Activated naive CD4-positive, alpha-beta T cell treated with anti-CD3 and anti-CD28 coated beads, Interleukin-2, amount 50 U/mL, for 72 hours (primary cell): Measurements from ENCODE around the gene UBE3A. TPM values are rescaled to one million over a fixed set of nuclear protein-coding genes. Genes with fewer than 3 reads are reported as not detected.

Source experiments
- ATAC-seq, 2 donors: fragments of 150-1000 bp; cut with Tn5 transposase; 2 replicates each; pipeline ENCODE4 v1.10.0; 2021; ENCODE audit warnings: mild to moderate bottlenecking in 2 of 2, moderate library complexity in 2 of 2
- DNase-seq, 2 donors: peaks; one replicate each; pipeline ENCODE4 v3.0.0; 2021 to 2022; ENCODE audit warnings: low spot score in 2 of 2
- H3K27ac Mint-ChIP-seq, 2 donors: one replicate each; pipeline ENCODE4 v1.8.0; 2022; ENCODE audit warnings: mild to moderate bottlenecking in 2 of 2, mixed read lengths in 2 of 2
- H3K36me3 Mint-ChIP-seq, 2 donors: one replicate each; pipeline ENCODE4 v1.8.0; 2022; ENCODE audit warnings: mixed read lengths in 2 of 2
- H3K9me3 Mint-ChIP-seq, 2 donors: one replicate each; pipeline ENCODE4 v1.8.0; 2022; ENCODE audit warnings: mixed read lengths in 2 of 2
- total RNA-seq, 2 donors: library from RNA; stranded (reverse); gene quantifications; one replicate each; pipeline ENCODE4 v1.2.3, GENCODE V29; 2022

UBE3A gene
- total RNA-seq, 2 donors from 2014 or later: 91.7 to 91.8 TPM

DNA sequence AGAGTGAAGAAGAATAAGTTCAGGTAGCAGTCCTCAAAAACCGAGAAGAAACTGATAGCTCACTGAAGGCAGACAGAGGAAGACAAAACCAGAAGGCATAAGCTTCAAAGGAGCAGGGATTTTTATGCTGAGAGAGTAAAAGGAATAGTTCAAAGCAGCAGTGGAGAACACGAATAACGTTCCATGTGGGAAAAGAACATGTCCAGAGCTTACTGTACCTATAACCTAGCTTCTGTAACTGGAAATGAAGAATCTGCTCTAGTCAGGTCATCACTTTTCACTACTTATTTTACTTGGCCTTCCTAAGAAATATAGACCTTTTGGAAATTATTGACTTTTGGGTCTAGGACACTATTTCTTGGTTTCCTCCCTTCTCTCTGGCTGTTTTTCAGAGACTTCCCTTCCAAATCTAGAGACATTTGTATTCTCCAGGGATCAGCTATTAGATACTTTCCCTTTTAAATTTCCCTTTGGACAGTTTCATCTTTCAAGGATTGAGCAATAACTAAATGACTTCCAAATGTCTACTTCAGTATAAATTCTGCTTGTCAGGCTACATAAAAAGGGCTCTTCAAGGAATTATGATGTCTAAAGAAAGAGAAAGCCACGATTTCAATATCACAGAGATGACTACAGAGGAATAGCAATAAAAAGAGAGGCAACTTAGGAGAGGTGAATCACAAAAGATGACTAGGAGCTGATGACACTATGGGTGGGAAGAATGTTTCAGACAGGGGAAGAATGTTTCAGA, 46.7 kb downstream of the UBE3A start:
- DNase-seq: no peak
- Mint-ChIP-seq H3K27ac (no peak overlapping the region), H3K36me3 (peaks cover 26 to 62% of the 10 kb centered on the region in 2 donors), H3K9me3 (peaks cover 8 to 14% of the 10 kb centered on the region in 2 donors)
- peak; percentile 60 to 78 for ATAC-seq

DNA sequence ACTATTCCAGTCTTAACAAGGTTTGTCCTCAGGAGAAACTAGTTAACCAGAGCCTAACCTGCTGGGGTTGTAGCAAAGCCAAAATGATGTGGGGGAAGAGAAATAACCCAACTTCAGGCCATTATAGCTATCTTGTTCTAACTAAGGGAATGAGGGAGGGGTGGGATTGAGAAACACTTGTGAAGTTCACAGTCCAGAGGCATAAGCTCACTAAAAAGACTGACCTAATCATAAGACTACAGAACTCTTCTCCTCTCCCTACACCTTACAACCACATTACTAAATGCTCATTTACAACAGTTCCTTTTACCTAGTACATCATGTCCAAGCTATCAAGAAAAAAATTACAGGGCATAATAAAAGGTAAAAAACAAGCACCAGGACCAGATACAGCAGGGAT, 52.8 kb downstream of the UBE3A start:
- Mint-ChIP-seq H3K27ac (no peak overlapping the region), H3K36me3 (peaks cover 65 to 88% of the 10 kb centered on the region in 2 donors), H3K9me3 (peaks cover 29 to 30% of the 10 kb centered on the region in 2 donors)
- ATAC-seq: no peak
- DNase-seq: no peak

DNA sequence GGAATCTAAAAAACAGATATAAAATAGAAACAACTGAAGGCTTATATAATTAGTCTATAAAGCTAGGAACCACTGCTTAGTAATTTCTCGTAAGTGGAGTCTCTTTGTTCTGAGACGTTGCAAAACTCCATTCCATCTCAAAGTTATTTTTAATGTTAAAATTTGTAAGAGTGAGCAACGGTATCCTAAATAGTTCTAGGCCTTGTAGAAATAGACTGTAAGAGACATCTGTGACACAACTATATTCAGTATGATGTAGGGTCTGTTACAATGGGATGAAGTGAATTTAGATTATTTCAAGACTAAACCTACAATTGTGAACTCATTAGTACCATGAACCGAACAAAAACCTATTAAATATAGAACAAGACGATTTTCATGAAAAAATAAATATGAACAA, 57.2 kb downstream of the UBE3A start:
- DNase-seq (no peak), ATAC-seq (no peak)
- Mint-ChIP-seq H3K9me3 (peaks cover 17 to 27% of the 10 kb centered on the region in 2 donors), H3K27ac (no peak overlapping the region), H3K36me3 (peaks cover 40 to 88% of the 10 kb centered on the region in 2 donors)

DNA sequence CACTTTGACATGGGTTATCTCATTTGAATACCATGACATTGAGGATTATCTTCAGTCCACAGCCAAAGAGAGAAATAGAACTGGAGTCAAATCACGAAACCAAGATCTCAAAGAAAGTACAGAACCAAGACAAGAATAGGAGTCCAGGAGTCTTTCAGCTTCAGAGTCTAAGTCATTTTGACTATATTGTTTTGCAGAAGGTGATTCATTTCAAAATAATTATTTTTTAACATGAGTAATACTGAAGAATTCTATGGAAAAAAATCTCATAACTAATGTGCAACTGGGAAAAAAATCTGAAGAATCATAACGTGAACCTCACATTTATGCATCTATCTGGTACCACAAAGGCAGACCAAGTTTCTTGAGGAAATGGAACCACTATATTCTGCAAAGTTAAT, 60.3 kb downstream of the UBE3A start:
- H3K27ac Mint-ChIP-seq: no peak overlapping the region
- H3K9me3 Mint-ChIP-seq: peaks cover 8 to 11% of the 10 kb centered on the region in 2 donors
- peaks cover 26 to 80% of the 10 kb centered on the region in 2 donors for H3K36me3 Mint-ChIP-seq
- DNase-seq: no peak
- ATAC-seq: peak; percentile 34 to 92

DNA sequence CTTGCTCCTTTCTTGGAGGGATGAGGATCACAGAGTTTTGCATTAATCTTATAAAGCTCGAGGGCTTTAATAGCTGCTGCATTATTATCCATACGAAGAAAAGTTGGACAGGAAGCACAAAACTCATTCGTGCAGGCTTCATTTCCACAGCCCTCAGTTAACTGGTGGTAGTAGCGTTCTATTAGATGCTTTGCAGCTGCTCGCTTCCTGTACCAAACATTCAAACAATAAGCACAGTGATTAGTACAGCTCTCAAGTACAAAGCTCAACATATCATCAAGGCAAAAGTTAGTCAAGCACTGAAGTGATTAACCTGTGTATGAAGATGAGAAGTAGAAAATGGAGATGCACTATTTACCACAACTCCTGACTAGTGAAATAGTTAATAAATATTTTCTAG, 63.3 kb downstream of the UBE3A start:
- peaks cover 2 to 14% of the 10 kb centered on the region in 2 donors for H3K9me3 Mint-ChIP-seq
- DNase-seq: no peak
- ATAC-seq: no peak
- peaks cover 34 to 79% of the 10 kb centered on the region in 2 donors for H3K36me3 Mint-ChIP-seq
- no peak overlapping the region for H3K27ac Mint-ChIP-seq

DNA sequence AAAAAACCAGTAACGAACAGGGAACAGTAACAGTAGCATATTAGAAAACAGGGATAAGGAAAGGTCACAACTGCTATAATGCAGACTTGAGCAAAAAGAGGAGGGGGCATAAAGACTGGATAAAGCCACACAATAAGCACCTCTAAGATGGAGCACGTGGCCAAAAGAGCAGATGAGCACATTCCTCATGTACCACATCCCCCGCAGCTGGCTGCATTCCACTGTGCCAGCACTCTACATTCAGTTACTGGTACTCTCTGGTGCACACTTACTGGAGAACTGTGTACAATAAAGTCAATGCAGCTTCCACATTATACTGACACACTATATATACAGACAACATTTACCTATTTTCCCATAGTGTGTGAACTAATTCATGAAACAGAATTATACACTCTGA, 64.7 kb downstream of the UBE3A start:
- no peak overlapping the region for H3K27ac Mint-ChIP-seq
- ATAC-seq: no peak
- peaks cover 2 to 8% of the 10 kb centered on the region in 2 donors for H3K9me3 Mint-ChIP-seq
- DNase-seq: no peak
- H3K36me3 Mint-ChIP-seq: peaks cover 43 to 79% of the 10 kb centered on the region in 2 donors

DNA sequence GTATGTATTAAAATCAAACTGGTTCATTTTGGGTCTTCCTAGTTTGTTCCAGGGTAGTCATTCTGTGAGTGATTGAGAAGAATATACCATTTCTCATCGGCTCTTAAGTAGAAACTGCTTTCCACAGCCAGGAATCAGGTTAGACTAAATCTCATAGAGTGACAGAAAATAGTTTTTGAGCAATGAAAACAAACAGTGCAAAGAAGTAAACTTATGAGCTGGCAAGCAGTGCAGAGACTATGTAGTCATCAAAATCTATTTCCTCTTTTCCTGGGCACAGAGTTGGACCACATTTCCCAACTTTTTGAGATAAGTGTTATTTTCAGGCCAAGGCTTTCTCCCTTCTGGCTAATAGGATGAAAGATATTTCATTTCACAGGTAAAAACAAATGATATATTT, 66.5 kb downstream of the UBE3A start:
- DNase-seq: no peak
- Mint-ChIP-seq H3K27ac (no peak overlapping the region), H3K36me3 (peaks cover 43 to 71% of the 10 kb centered on the region in 2 donors), H3K9me3 (peaks cover 2 to 8% of the 10 kb centered on the region in 2 donors)
- no peak for ATAC-seq

DNA sequence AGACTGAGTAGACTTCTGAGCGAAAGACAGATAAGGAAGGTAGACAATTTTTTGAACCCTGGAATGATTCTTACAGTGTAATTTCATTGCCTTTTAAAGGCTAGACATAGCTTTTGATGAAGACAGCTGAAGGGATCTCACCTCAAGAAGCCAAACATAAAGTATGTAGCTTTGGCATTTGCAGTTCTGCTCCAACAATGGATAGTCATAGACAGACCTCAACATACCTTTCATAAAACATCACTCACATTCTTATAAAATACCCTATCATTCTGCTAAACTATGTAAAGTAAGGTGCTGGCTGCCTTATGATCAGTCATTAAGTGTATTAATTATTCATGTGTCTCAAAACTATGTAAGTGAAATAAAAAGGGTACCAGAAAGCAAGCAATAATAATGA, 70.0 kb downstream of the UBE3A start:
- H3K9me3 Mint-ChIP-seq: peaks cover 2 to 8% of the 10 kb centered on the region in 2 donors
- peaks cover 34 to 51% of the 10 kb centered on the region in 2 donors for H3K36me3 Mint-ChIP-seq
- ATAC-seq: no peak
- no peak overlapping the region for H3K27ac Mint-ChIP-seq
- DNase-seq: no peak

DNA sequence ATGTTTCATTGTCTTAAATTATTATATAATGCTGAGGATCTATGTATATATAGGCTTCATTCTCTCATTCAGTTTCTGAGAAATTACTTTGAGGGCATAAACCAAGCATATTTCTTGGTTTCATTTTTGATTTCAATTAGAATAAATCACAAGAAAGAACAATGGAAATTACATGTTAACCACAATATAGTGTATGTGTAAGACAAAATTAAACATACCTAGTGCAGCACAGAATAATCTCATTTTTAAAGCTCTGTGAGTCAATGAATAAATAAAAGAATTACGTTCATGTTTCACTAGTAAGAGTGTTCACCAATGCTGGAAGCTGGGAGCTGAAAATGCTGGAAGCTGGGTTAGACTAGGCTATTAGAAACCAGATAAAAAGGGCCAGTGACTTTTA, 72.8 kb downstream of the UBE3A start:
- DNase-seq (no peak), ATAC-seq (peak in 1 of 2 donors; percentile 83)
- H3K27ac Mint-ChIP-seq: no peak overlapping the region
- H3K9me3 Mint-ChIP-seq: peaks cover 2 to 4% of the 10 kb centered on the region in 2 donors
- H3K36me3 Mint-ChIP-seq: peaks cover 14 to 40% of the 10 kb centered on the region in 2 donors

DNA sequence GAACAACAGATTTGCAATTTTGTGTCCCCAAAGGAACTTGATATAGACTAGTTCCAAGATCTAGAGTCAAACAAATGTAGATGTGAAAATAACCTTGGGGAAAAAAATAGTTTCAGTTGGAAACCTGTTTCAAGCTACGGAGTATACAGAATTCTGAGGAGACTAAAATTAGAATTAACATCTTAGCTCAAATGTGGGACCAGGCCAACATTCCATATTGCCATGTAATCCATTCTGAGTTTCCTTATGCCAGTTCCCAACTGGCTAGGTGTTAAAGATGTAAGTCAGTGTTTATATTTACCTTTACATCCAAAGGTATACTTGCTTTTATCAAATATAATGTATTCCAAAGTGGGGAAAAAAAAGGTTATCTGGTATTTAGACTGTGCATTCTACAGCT, 76.3 kb downstream of the UBE3A start:
- Mint-ChIP-seq H3K36me3 (peaks cover 0 to 34% of the 10 kb centered on the region in 2 donors), H3K9me3 (no peaks in the 10 kb centered on the region), H3K27ac (no peak overlapping the region)
- DNase-seq (no peak), ATAC-seq (no peak)

DNA sequence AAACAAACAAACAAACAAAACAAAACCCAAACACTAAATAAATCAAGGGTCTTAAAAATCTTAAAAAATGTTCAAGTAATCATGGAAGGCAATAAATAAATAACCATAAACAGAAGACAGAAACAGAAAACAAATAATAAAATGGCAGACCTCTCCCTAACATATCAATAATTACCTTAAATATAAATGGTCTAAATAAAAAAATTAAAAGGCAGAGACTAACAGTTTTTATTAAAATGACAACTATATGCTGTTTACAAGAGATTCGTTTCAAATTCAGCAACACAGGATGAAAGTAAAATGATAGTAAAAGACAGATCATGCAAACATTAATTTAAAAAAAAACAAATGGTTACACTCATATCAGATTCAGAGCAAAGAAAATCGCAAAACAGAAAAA, 91.1 kb downstream of the UBE3A start:
- H3K36me3 Mint-ChIP-seq: peaks cover 46 to 74% of the 10 kb centered on the region in 2 donors
- H3K27ac Mint-ChIP-seq: no peak overlapping the region
- DNase-seq: no peak
- ATAC-seq: no peak
- peaks cover 12 to 13% of the 10 kb centered on the region in 2 donors for H3K9me3 Mint-ChIP-seq

DNA sequence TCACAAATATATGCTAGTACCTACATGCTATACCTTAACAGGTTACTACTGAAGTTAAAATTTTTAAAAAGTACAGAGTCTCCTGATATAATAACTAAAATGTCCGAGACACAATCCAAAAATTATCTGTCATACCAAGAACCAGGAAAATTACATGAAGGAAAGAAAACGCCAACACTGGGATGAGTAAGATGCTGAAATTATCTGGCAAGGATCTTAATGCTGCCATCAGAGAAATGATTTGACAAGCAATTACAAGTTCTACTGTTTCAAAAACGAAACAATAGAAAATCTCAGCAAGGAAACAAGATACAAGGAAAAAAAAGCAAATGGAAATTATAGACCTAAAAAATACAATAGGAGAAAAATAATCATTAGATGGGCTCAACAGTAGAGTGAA, 92.5 kb downstream of the UBE3A start:
- peaks cover 12 to 13% of the 10 kb centered on the region in 2 donors for H3K9me3 Mint-ChIP-seq
- peaks cover 56 to 86% of the 10 kb centered on the region in 2 donors for H3K36me3 Mint-ChIP-seq
- no peak for ATAC-seq
- no peak overlapping the region for H3K27ac Mint-ChIP-seq
- DNase-seq: no peak

DNA sequence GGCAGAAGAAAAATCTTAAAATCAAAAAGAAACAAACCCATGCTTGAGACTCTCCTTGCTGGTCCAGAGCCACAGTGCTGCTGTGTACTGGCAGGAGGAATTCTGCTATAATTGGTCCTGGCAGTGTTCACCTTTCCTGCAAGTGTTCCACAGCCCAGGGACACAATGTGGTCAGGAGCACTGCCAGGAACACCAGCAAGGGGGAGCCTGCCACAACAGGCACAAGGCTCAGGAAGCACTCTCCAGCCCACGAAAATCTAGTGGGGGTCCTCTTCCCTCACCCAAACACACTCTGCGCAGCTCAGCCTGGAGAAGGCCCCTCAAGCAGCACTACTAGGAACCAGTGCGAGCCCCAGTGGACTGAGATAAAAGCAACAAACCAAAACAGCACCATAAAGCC, 92.9 kb downstream of the UBE3A start:
- no peak overlapping the region for H3K27ac Mint-ChIP-seq
- peaks cover 51 to 81% of the 10 kb centered on the region in 2 donors for H3K36me3 Mint-ChIP-seq
- peaks cover 9 to 10% of the 10 kb centered on the region in 2 donors for H3K9me3 Mint-ChIP-seq
- DNase-seq: no peak
- ATAC-seq: no peak

DNA sequence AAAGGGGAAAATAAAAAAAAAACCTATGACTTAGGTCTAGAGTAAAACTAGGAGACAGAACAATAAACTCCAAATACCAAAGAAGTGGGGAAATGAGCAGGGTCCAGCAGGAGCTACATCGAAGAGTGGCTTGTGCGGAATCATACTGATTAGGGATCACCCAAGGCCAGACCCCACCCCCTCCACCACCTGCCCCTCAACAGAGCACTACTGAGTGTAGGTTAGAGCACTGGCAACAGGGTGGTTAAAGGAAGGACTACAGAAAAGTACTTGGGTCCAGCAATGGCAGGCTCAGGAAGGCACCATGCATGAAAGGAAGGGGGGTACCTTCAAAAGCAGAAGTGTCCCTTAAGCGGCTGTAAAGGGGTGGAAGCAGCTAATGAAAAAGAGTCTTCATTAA, 96.2 kb downstream of the UBE3A start:
- Mint-ChIP-seq H3K9me3 (peaks cover 0 to 7% of the 10 kb centered on the region in 2 donors), H3K27ac (peak overlapping the region in 1 of 2 donors; percentile 68), H3K36me3 (peaks cover 48 to 73% of the 10 kb centered on the region in 2 donors)
- ATAC-seq (no peak), DNase-seq (no peak)

DNA sequence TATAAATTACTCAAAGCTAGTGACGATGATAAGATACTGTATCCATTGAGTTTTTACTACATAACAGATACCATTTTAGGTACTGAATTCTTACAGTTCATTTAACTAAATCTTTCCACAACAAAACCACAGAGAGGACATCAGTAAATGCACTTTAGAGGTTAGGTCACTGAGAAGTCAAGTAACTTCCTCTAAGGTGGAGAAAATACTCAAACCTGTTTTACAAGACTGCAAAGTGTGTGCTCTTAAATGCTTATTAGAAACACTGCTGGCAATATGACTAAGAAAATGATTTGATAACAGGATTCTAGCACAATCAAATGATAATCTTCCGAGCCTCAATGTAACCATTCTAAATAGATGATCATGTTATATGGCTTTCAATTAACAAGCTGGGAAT, 99.4 kb downstream of the UBE3A start:
- peaks cover 52 to 76% of the 10 kb centered on the region in 2 donors for H3K36me3 Mint-ChIP-seq
- ATAC-seq: no peak
- peaks cover 11 to 12% of the 10 kb centered on the region in 2 donors for H3K9me3 Mint-ChIP-seq
- DNase-seq: no peak
- no peak overlapping the region for H3K27ac Mint-ChIP-seq

DNA sequence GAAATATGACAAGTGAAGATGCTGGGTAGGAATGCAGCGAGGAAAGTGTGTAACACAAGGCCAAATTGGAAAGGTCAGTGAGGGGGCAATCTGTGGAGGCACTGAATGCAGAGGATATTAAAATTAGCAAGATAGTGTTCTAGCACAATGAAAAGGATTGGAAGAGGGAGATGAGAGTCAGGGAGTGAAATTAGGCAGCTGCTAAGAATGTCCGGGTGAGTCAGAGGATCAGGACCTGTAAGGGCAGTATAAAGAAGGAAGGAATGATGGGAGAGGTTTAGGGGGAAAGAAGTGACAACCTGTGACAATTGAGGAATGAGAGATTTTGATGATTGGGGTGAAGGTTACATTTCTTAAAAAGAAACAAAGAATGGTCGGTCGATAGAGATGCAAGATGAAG, 103.5 kb downstream of the UBE3A start:
- Mint-ChIP-seq H3K27ac (peak overlapping the region in 1 of 2 donors; percentile 6), H3K36me3 (peaks cover 45 to 77% of the 10 kb centered on the region in 2 donors), H3K9me3 (peaks cover 11 to 12% of the 10 kb centered on the region in 2 donors)
- ATAC-seq: no peak
- no peak for DNase-seq

DNA sequence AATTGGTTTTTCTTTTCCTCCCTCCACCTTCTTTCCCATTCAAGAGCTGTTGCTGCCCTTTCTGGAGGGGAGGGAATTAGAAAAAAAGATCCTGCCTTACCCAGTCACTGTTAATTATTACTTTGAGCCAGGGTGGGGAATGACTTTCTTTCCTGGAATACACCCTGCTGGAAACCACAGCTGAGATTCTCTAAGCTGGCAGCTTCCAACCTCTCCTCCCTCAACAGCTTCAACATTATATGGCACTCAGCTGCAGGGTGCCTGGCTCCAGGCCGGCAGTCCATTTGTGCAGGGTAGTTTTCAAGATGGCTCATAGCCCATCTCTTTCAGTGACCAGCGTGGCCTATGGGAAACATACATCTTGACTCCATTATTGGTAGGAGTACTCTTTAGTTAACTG, 105.8 kb downstream of the UBE3A start:
- Mint-ChIP-seq H3K9me3 (peaks cover 11 to 15% of the 10 kb centered on the region in 2 donors), H3K36me3 (peaks cover 31 to 69% of the 10 kb centered on the region in 2 donors), H3K27ac (no peak overlapping the region)
- no peak for ATAC-seq
- DNase-seq: no peak

DNA sequence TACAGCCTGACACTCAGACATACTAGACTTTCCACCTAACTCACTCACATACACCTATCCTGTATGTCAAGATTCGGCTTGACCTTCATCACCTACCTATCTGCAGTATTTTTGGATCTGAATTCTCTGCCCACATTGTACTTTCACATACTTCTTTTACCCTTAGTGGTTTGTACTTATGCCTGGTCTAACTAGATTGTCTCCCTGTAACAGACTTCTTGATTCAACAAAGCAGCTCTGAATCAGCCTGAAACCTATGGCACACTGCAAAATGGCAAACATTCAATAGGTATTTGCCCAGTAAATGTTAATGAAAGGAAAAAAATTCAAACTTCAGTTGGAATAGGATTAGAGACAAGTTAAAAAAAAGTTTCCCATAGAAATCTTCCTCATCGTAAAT, 106.5 kb downstream of the UBE3A start:
- Mint-ChIP-seq H3K36me3 (peaks cover 38 to 69% of the 10 kb centered on the region in 2 donors), H3K9me3 (peaks cover 11 to 20% of the 10 kb centered on the region in 2 donors), H3K27ac (no peak overlapping the region)
- no peak for ATAC-seq
- DNase-seq: no peak
